HG02588 (cell line): ENCODE measurements around the gene S100A12.

Experiments
- ATAC-seq: cut with Tn5 transposase; IDR thresholded peaks from one replicate; pipeline ENCODE4 v1.9.1; 2021; ENCODE audit warnings: mild to moderate bottlenecking, moderate library complexity; ENCODE audit not compliant: unreplicated experiment

S100A12 gene

GRCh38 chr1:153370146-153370545 is 5.3 kb downstream of the S100A12 start:
- no peak for ATAC-seq

GRCh38 chr1:153368495-153368894 is 6.9 kb downstream of the S100A12 start:
- ATAC-seq: no peak

- ATAC-seq: no peak
These were observed 8.3 kb downstream of the S100A12 start for GRCh38 chr1:153367090-153367489.

- ATAC-seq: no peak
These were observed 9.2 kb downstream of the S100A12 start for GRCh38 chr1:153366261-153366660.

- no peak for ATAC-seq
These were observed 9.7 kb downstream of the S100A12 start for GRCh38 chr1:153365696-153366095.

- no peak for ATAC-seq
These were observed 10.4 kb downstream of the S100A12 start for GRCh38 chr1:153364766-153365666.

- ATAC-seq: no peak
These were observed 11.3 kb downstream of the S100A12 start for GRCh38 chr1:153364156-153364555.

- no peak for ATAC-seq
These were observed 11.8 kb downstream of the S100A12 start for GRCh38 chr1:153363641-153364040.

GRCh38 chr1:153362187-153362775 is 13.1 kb downstream of the S100A12 start:
- ATAC-seq: no peak

- no peak for ATAC-seq
These were observed 13.8 kb downstream of the S100A12 start for GRCh38 chr1:153361480-153362109.

GRCh38 chr1:153360592-153361479 is 14.6 kb downstream of the S100A12 start:
- ATAC-seq: no peak

GRCh38 chr1:153360190-153360589 is 15.2 kb downstream of the S100A12 start:
- ATAC-seq: no peak

GRCh38 chr1:153359241-153359640 is 16.2 kb downstream of the S100A12 start:
- ATAC-seq: no peak

- ATAC-seq: no peak
These were observed 16.8 kb downstream of the S100A12 start for GRCh38 chr1:153358691-153358975.

GRCh38 chr1:153357853-153358690 is 17.3 kb downstream of the S100A12 start, which contains the start of gene S100A9:
TSS of gene S100A9 (plus strand) at chr1:153357854. CDS start at chr1:153358284, 430 bp downstream.
- ATAC-seq: no peak

- ATAC-seq: no peak
These were observed 18.2 kb downstream of the S100A12 start for GRCh38 chr1:153357076-153357852.

GRCh38 chr1:153356392-153357075 is 18.9 kb downstream of the S100A12 start:
- ATAC-seq: no peak

GRCh38 chr1:153355445-153356071 is 19.9 kb downstream of the S100A12 start:
- no peak for ATAC-seq
